Activated CD4-positive, alpha-beta memory T cell treated with anti-CD3 and anti-CD28 coated beads for 36 hours (primary cell): ENCODE measurements around the gene ANKRD22. TPM values are rescaled to one million over a fixed set of nuclear protein-coding genes. Genes with fewer than 3 reads are reported as not detected.

Source experiments
- CTCF ChIA-PET: fragments of 350-600 bp; sonication (Branson Sonifier 250); formaldehyde crosslinking; loops from one replicate; lab custom pipeline; 2021; ENCODE audit warnings: antibody characterized with exemption, inconsistent platforms; lab: Charles Lee
- POLR2A ChIA-PET: fragments of 350-600 bp; sonication (Branson Sonifier 250); formaldehyde crosslinking; loops from one replicate; lab custom pipeline; 2021; ENCODE audit warnings: antibody characterized with exemption; lab: Charles Lee
- DNase-seq: peaks from one replicate; pipeline ENCODE4 v3.0.0-alpha.2; 2020
- H3K27ac Mint-ChIP-seq: one replicate; pipeline ENCODE4 v1.8.0; 2021; ENCODE audit warnings: mixed read lengths
- H3K27me3 Mint-ChIP-seq: one replicate; pipeline ENCODE4 v1.8.0; 2021; ENCODE audit warnings: mixed read lengths
- H3K36me3 Mint-ChIP-seq: one replicate; pipeline ENCODE4 v1.8.0; 2021; ENCODE audit warnings: mixed read lengths
- H3K4me1 Mint-ChIP-seq: one replicate; pipeline ENCODE4 v1.8.0; 2021; ENCODE audit warnings: low read depth, mixed read lengths
- H3K4me3 Mint-ChIP-seq: one replicate; pipeline ENCODE4 v1.8.0; 2021; ENCODE audit warnings: mild to moderate bottlenecking, mixed read lengths
- H3K9me3 Mint-ChIP-seq: one replicate; pipeline ENCODE4 v1.8.0; 2021; ENCODE audit warnings: mixed read lengths
- intact Hi-C: fragments of 100-400 bp; cut with micrococcal nuclease; formaldehyde crosslinking; loops from one replicate; pipeline ENCODE4 v1.15.1; 2023
- total RNA-seq, 2 experiments: library from RNA; stranded (reverse); gene quantifications; one replicate each; pipeline ENCODE4 v1.2.3, GENCODE V29; 2021

Gene ANKRD22
- total RNA-seq, 2 experiments from 2014 or later = 0.12 to 0.24 TPM

DNA sequence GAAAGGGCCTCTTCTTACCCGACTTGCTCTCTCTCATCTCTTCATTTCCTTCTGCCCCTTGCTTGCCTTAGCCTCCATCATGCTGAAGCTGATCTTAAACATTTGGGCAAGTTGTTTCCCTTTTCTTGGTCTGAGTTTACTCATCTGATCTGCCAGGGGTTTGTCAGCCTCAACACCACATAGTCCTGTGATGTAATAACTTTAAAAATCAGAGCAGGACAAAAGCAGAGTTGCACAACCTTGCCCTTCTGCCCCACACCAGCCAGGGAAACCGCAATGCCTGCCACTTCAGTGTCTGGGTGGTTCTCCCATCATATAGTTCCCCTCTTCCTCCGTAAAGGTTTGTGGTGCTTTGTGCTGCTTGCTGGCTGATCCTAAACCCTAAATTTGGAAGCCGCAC lies 59.0 kb downstream of the ANKRD22 start:
- CTCF ChIA-PET = interaction anchor here (0.7 kb wide), 1 partner anchor 140 kb away, joined by 4 read pairs; no protein-coding TSS in a partner anchor
- no peaks in the 10 kb centered on the region for H3K36me3 Mint-ChIP-seq
- no peak overlapping the region for H3K4me3 Mint-ChIP-seq
- DNase-seq = peak; percentile 9
- POLR2A ChIA-PET = no interaction called here
- intact Hi-C loops = loop anchor here (2.0 to 5.0 kb wide), 3 partner anchors 38 to 700 kb away; no protein-coding TSS in a partner anchor
- H3K27ac Mint-ChIP-seq = no peak overlapping the region
- peaks cover 2% of the 10 kb centered on the region for H3K9me3 Mint-ChIP-seq
- peaks cover 18% of the 10 kb centered on the region for H3K4me1 Mint-ChIP-seq
- H3K27me3 Mint-ChIP-seq = peaks cover 9% of the 10 kb centered on the region

DNA sequence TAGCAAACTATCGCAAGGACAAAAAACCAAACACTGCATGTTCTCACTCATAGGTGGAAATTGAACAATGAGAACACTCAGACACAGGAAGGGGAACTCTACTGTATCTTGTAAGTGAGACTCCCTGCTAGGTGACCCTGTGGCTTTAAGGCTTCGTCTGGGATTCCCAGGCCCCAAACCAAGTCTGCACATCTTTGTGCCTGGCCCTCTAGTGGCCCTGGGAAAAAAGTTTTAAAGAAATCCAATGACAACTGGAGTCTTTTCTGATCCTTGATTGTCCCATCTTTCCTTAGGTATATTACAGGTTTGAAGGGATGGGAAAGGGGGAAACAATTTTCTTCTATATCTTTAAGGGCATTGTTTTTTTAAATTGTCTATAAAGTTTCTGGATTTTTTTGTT lies 59.7 kb downstream of the ANKRD22 start:
- DNase-seq = peak; percentile 15
- Mint-ChIP-seq H3K36me3 (no peaks in the 10 kb centered on the region), H3K9me3 (peaks cover 2% of the 10 kb centered on the region), H3K4me3 (no peak overlapping the region), H3K27me3 (peaks cover 7% of the 10 kb centered on the region), H3K27ac (no peak overlapping the region), H3K4me1 (peaks cover 18% of the 10 kb centered on the region)
- intact Hi-C loops = loop anchor here (2.0 to 5.0 kb wide), 3 partner anchors 37 to 700 kb away; no protein-coding TSS in a partner anchor
- ChIA-PET CTCF (interaction anchor here (0.8 kb wide), 1 partner anchor 122 kb away, joined by 4 read pairs; no protein-coding TSS in a partner anchor), POLR2A (no interaction called here)

DNA sequence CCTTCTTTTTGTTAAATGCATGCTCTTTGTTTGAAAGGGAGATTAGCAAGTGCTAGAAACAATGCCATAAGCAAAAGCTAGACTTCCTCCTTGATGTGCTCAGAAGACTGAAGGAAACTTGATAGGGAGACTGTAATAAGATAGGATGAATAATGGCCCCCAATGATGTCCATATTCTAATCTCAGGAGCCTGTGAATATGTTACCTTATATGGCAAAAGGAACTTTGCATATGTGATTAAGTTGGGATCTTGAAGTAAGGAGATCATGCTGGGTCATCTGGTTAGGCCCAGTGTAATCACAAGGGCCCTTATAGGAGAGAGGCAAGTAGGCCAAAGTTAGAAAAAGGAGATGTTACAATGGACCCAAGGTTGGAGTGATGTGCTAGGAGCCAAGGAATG lies 62.7 kb downstream of the ANKRD22 start:
- Mint-ChIP-seq H3K4me3 (no peak overlapping the region), H3K27me3 (peaks cover 2% of the 10 kb centered on the region), H3K27ac (no peak overlapping the region), H3K9me3 (peaks cover 2% of the 10 kb centered on the region), H3K36me3 (no peaks in the 10 kb centered on the region), H3K4me1 (peaks cover 13% of the 10 kb centered on the region)
- intact Hi-C loops = no loop called here
- ChIA-PET CTCF (interaction anchor here (1.3 kb wide), 1 partner anchor 206 kb away, joined by 3 read pairs; the partner anchor contains the start of gene RNLS), POLR2A (no interaction called here)
- DNase-seq = no peak

DNA sequence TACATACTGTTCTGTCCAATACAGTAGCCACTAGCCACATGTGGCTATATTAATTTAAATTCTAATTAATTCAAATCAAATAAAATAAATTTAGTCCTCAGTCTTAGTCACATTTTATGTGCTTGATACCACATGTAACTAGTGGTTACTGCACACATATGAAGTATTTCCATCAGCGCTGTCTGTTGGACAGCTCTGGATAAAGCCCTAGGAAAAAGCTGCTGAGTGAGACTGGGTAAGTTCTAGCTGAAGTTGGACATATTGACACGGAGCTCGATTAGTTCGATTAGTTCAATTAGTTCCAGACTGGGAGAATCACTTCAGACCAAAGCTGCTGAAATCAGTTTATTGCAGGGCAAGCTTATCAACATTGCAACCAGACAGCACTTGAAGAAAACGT lies 64.2 kb downstream of the ANKRD22 start:
- H3K27me3 Mint-ChIP-seq = peaks cover 2% of the 10 kb centered on the region
- ChIA-PET CTCF (no interaction called here), POLR2A (no interaction called here)
- no peak overlapping the region for H3K27ac Mint-ChIP-seq
- no peaks in the 10 kb centered on the region for H3K9me3 Mint-ChIP-seq
- no peak for DNase-seq
- H3K4me3 Mint-ChIP-seq = no peak overlapping the region
- intact Hi-C loops = no loop called here
- H3K36me3 Mint-ChIP-seq = no peaks in the 10 kb centered on the region
- H3K4me1 Mint-ChIP-seq = no peaks in the 10 kb centered on the region

DNA sequence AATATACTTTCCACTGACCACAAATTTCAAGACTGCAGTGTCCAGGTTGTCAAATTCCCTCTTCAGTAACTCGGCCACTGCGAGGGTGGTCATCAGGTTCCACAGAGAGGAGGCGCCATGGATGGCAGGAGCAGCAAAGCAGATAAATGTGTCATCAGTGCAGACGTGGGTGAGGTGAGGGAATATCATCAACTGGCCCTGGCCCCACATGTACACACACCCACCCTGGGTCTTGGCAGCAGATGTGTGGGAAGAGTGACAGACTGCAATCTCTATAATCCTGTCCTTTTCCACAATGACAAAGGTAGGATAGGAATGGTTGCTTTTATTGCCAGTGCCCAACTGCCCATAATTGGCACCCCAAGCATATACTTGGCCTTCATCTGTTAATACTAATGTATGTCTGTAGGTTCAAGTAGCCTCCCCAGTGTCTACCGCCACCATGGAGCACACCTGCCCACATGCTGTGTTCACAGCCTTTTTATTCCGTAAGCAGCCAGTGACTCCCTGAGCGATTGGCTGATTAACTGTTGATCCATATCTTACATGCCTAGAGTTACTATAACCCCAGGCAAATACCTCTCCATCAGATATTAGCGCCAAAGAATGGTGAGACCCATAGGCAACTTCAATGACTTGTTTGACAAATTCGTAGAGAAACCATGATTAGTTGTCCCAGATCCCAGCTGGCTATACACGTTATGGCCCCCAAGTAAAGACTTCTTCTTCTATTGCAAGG lies 65.4 kb downstream of the ANKRD22 start:
- Mint-ChIP-seq H3K27ac (no peak overlapping the region), H3K9me3 (no peaks in the 10 kb centered on the region), H3K4me1 (no peaks in the 10 kb centered on the region), H3K27me3 (peaks cover 4% of the 10 kb centered on the region), H3K4me3 (no peak overlapping the region), H3K36me3 (no peaks in the 10 kb centered on the region)
- DNase-seq = no peak
- POLR2A ChIA-PET = no interaction called here
- CTCF ChIA-PET = no interaction called here
- intact Hi-C loops = no loop called here

DNA sequence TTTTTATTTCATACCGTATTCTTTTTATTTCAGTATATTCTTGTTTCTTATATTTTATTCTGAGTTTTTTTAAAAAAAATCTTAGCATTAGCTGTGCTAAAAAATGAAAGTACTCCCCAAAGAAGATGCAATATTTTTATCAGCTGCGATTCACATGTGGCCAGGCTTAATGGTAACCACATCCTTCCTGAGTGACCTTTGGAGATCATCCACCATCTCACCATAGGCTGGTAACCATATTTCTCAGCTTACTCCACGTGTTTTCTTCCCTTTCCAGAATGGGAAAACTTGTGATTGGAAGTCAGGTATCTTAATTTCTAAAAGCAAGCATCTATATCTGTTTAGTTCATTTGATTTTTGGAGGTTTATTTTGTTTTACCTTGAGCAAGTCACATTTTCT lies 67.9 kb downstream of the ANKRD22 start:
- CTCF ChIA-PET = no interaction called here
- H3K4me1 Mint-ChIP-seq = no peaks in the 10 kb centered on the region
- H3K9me3 Mint-ChIP-seq = no peaks in the 10 kb centered on the region
- H3K36me3 Mint-ChIP-seq = no peaks in the 10 kb centered on the region
- intact Hi-C loops = no loop called here
- peaks cover 7% of the 10 kb centered on the region for H3K27me3 Mint-ChIP-seq
- POLR2A ChIA-PET = no interaction called here
- H3K27ac Mint-ChIP-seq = no peak overlapping the region
- no peak for DNase-seq
- no peak overlapping the region for H3K4me3 Mint-ChIP-seq

DNA sequence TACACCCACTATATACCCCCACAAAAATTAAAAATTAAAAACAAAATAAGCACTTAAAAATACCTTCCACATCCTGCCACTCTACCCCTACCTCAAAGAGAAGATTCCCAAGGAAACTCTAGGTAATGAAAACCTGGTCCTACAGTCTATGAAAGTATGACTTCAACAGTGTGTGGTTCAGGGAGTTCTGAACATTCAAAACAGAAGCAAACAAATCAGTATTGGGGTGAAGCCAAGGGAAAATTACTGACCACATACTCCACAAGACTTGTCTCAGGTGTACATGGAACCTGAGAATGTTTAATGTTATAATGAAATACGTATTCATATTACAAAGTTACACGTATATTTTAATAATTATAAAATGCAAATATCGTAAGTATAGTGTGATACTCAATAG lies 69.4 kb downstream of the ANKRD22 start:
- Mint-ChIP-seq H3K27ac (no peak overlapping the region), H3K36me3 (no peaks in the 10 kb centered on the region), H3K27me3 (peaks cover 7% of the 10 kb centered on the region), H3K4me3 (no peak overlapping the region), H3K4me1 (no peaks in the 10 kb centered on the region), H3K9me3 (no peaks in the 10 kb centered on the region)
- no peak for DNase-seq
- CTCF ChIA-PET = no interaction called here
- POLR2A ChIA-PET = no interaction called here
- intact Hi-C loops = no loop called here

DNA sequence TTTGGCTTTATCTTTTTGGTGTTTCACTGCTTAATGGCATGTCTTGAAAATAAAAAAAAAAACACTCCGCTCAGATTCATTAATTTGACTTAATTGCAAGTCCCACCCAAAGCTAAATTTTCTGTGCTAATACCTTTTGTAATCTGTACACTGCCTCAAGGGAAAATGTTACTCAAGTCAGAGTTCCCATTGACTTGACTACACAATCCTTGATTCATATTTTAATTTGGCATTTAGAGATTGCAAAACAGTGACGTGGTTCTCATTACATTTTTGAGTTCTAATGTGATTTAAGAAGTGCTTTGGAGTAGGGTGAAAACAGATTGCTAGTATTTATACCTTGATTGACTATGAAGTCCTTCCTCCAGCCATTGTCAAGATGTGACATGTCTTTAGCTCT lies 70.4 kb downstream of the ANKRD22 start:
- Mint-ChIP-seq H3K27ac (no peak overlapping the region), H3K4me1 (no peaks in the 10 kb centered on the region), H3K36me3 (no peaks in the 10 kb centered on the region), H3K27me3 (peaks cover 9% of the 10 kb centered on the region), H3K4me3 (no peak overlapping the region), H3K9me3 (no peaks in the 10 kb centered on the region)
- intact Hi-C loops = no loop called here
- CTCF ChIA-PET = no interaction called here
- DNase-seq = no peak
- POLR2A ChIA-PET = no interaction called here

Other genes starting within 250 kb of the ANKRD22 start
- gene LIPF, start 187.4 kb downstream of the ANKRD22 start, total RNA-seq = not detected
- not detected for gene LIPK, start 145.6 kb downstream of the ANKRD22 start, total RNA-seq
- gene LIPN, start 91.8 kb downstream of the ANKRD22 start, total RNA-seq = not detected
- gene LIPM, start 49.1 kb downstream of the ANKRD22 start, total RNA-seq = not detected
- gene STAMBPL1, start 28.4 kb upstream of the ANKRD22 start, total RNA-seq = 10 to 100 TPM; 27.9 to 28.2 TPM
- 10 to 100 TPM; 18.6 to 23.3 TPM for gene ACTA2, start 100.9 kb upstream of the ANKRD22 start, total RNA-seq
- 10 to 100 TPM; 62.2 to 63.5 TPM for gene FAS, start 139.0 kb upstream of the ANKRD22 start, total RNA-seq